ENCODE data around the gene FAM219B.

DNA sequence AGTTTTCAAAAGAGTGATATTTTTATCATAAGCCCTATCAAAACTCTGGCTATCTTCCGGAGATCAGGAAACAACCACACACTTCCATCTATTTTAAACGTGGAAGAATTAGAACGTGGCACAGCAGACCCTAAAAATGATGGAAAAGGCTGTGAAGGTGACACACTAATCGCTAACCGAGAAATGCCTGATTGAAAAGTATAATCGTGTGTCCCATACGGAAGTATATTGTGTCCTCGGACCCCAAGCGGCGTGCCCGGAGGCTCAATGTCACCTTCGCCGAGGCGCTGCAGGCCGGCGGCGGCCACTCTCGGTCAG is 30.6 kb upstream of the FAM219B start:
- TF ChIP-seq, protein P1, sequence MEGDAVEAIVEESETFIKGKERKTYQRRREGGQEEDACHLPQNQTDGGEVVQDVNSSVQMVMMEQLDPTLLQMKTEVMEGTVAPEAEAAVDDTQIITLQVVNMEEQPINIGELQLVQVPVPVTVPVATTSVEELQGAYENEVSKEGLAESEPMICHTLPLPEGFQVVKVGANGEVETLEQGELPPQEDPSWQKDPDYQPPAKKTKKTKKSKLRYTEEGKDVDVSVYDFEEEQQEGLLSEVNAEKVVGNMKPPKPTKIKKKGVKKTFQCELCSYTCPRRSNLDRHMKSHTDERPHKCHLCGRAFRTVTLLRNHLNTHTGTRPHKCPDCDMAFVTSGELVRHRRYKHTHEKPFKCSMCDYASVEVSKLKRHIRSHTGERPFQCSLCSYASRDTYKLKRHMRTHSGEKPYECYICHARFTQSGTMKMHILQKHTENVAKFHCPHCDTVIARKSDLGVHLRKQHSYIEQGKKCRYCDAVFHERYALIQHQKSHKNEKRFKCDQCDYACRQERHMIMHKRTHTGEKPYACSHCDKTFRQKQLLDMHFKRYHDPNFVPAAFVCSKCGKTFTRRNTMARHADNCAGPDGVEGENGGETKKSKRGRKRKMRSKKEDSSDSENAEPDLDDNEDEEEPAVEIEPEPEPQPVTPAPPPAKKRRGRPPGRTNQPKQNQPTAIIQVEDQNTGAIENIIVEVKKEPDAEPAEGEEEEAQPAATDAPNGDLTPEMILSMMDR (conservative IDR thresholded peaks at IDR 0.05; ENCODE audit: low read length) = no peak
- TF ChIP-seq EZH2phosphoT487 (IDR thresholded peaks at IDR 0.05; ENCODE audit: borderline replicate concordance, low read depth, low read length) = no peak

Data from OCI-LY7 (cell line).